NCI-H1092 treated with DMSO at 0.1 percent for 48 hours (cell line): ENCODE results near the gene EPS8L2.

Experiments
- DNase-seq: peaks from one replicate; lab custom pipeline; 2025; lab: John Stamatoyannopoulos, UW

Gene EPS8L2

GRCh38 chr11:705646-706438 is at the start of gene EPS8L2:
TSS of gene EPS8L2 (plus strand) at chr11:706231. CDS start at chr11:709408, 3,177 bp downstream.
- DNase-seq = no peak

GRCh38 chr11:656426-656825 is 49.6 kb upstream of the EPS8L2 start:
- no peak for DNase-seq

GRCh38 chr11:656866-657265 is 49.2 kb upstream of the EPS8L2 start:
- DNase-seq = no peak

- DNase-seq = no peak
Measured at GRCh38 chr11:657691-658126, 48.3 kb upstream of the EPS8L2 start.

- DNase-seq = no peak
Measured at GRCh38 chr11:659532-660085, 46.4 kb upstream of the EPS8L2 start.

GRCh38 chr11:660281-660680 is 45.8 kb upstream of the EPS8L2 start:
- DNase-seq = no peak

GRCh38 chr11:660681-661444 is 45.2 kb upstream of the EPS8L2 start:
- no peak for DNase-seq

GRCh38 chr11:662689-663274 is 43.2 kb upstream of the EPS8L2 start:
- DNase-seq = peak; percentile 11

GRCh38 chr11:665062-665703 is 40.8 kb upstream of the EPS8L2 start:
- DNase-seq = no peak

GRCh38 chr11:665704-666281 is 40.2 kb upstream of the EPS8L2 start:
- no peak for DNase-seq

- no peak for DNase-seq
Measured at GRCh38 chr11:673866-674265, 32.2 kb upstream of the EPS8L2 start.

- DNase-seq = no peak
Measured at GRCh38 chr11:674406-674805, 31.6 kb upstream of the EPS8L2 start.

- DNase-seq = no peak
Measured at GRCh38 chr11:678297-678696, 27.7 kb upstream of the EPS8L2 start.

GRCh38 chr11:679271-680207 is 26.5 kb upstream of the EPS8L2 start:
- no peak for DNase-seq

GRCh38 chr11:680476-680875 is 25.6 kb upstream of the EPS8L2 start:
- no peak for DNase-seq

GRCh38 chr11:680970-681369 is 25.1 kb upstream of the EPS8L2 start:
- DNase-seq = no peak

- no peak for DNase-seq
Measured at GRCh38 chr11:686451-687243, 19.4 kb upstream of the EPS8L2 start.

- DNase-seq = no peak
Measured at GRCh38 chr11:687751-688150, 18.3 kb upstream of the EPS8L2 start.

GRCh38 chr11:688681-689080 is 17.4 kb upstream of the EPS8L2 start:
- no peak for DNase-seq

GRCh38 chr11:689625-690024 is 16.4 kb upstream of the EPS8L2 start:
- no peak for DNase-seq
